T47D (cell line): ENCODE results near the gene AARS2.
A peak's percentile ranks its signal among the peaks of the same experiment; 100 is the strongest.

ENCODE experiments used
- DNase-seq, 2 experiments: peaks; one replicate each; pipeline versions ENCODE4 v3.0.0 to v3.0.0-alpha.2; 2011 to 2012; ENCODE audit warnings: low read depth in 1 of 2, low spot score in 1 of 2
- JUND ChIP-seq: IDR thresholded peaks from 2 replicates; pipeline ENCODE4 v1.6.1; 2012; ENCODE audit warnings: low read depth
- in situ Hi-C: cut with HindIII; loops from 2 replicates; pipeline ENCODE4 v1.10.0; 2016; ENCODE audit warnings: low sequenced_read_pairs, low pct_unique_long_range_greater_than_20kb

Gene AARS2

DNA sequence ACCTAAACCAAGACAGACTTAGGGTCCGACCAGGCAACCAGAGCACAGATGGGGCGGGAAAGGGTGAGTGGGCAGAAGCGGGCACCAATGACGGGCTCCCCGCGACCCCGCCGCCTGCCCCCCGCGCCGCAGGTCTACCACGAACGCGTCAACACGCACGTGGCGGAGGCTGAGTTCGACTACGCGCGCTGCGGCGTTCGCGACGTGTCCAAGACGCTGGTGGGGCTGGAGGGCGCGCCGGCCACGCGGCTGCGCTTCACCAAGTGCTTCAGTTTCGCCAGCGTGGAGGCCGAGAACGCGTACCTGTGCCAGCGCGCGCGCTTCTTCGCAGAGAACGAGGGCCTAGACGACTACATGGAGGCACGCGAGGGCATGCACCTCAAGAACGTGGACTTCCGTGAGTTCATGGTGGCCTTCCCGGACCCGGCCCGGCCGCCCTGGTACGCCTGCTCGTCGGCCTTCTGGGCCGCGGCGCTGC lies 37.8 kb downstream of the AARS2 start:
- no peak for TF ChIP-seq JUND
- in situ Hi-C loops = no loop called here
- no peak for DNase-seq

DNA sequence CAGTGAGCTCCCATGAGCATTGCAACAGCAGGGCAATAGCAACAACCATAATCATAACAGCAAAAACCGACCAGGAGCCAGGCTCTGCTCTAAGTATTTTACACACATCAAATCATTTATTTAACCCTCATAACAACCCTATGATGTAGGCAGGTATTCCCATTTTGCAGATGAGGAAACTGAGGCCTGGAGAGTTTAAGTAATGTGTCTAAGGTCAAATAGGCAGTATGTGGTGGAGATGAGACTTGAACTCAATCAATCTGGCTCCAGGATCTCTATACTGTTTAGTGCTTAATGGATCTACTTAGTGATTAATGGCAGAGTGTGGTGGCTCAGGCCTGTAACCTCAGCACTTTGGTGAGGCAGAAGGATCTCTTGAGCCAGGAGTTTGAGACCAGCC lies 39.5 kb downstream of the AARS2 start:
- DNase-seq = no peak
- in situ Hi-C loops = no loop called here
- no peak for TF ChIP-seq JUND

GRCh38 chr6:44272999-44273566 lies 40.1 kb downstream of the AARS2 start:
- TF ChIP-seq JUND = no peak
- in situ Hi-C loops = no loop called here
- DNase-seq = no peak

DNA sequence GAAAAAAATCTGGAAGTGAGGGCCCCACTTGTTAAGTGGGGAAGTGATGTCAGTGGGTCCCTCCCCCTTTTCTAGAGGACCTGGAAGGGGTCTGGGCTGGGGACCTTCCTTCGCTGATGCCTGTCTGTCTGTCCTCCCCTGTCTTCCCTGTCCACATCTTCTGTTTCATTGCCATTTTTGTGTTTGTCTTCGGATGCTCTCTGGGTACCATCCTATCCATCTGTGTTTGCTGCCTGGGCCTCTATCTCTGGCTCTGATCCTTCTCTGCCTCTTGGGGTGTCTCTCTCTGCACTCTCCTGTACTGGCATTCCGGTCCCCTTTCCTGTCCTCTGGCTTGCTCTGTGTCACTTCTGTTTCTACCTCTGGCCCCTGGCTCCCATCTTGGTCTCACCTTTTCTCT lies 40.6 kb downstream of the AARS2 start:
- TF ChIP-seq JUND = no peak
- in situ Hi-C loops = no loop called here
- DNase-seq = no peak

DNA sequence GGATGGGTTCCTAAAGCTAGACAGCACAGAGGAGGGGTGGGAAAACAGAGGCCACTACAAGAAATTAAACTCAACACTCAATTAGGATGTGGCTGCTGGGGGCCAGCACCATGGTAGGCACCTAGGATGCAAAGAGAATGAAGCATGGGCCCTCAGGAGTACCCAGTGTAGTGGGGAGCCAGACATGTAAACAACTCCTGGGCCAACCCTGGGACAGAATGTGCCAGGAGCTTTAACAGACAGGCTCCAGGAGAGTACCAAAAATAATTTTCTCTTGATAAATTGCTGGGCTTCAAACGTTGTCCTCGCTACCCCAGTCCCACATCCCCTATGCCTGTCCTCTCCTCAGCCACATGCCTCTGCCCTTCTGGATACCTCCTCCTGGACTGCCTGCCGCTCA lies 41.2 kb downstream of the AARS2 start:
- no peak for DNase-seq
- no peak for TF ChIP-seq JUND
- in situ Hi-C loops = no loop called here

DNA sequence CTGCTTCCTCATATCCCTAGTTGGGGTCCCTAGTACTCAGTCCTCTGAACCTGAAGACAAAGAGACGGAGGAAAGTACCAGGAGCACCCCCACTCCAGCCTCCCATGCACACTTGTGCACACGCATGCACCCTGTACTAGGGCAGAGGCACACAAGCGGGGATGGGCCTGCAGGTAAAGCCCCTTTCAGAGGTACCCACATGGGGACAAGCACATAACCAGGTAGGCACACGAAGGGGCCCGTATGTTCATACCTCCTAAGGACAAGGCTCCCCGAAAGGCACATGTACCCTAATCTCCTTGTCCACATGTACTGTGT lies 41.8 kb downstream of the AARS2 start:
- TF ChIP-seq JUND = no peak
- in situ Hi-C loops = no loop called here
- DNase-seq = no peak

GRCh38 chr6:44270526-44271405 lies 42.4 kb downstream of the AARS2 start:
- TF ChIP-seq JUND = no peak
- no peak for DNase-seq
- in situ Hi-C loops = no loop called here

GRCh38 chr6:44269921-44270525 lies 43.1 kb downstream of the AARS2 start, which contains the start of gene TMEM151B:
TMEM151B (plus strand) TSS chr6:44270450; CDS start chr6:44270743, 293 bp downstream.
- in situ Hi-C loops = no loop called here
- no peak for DNase-seq

DNA sequence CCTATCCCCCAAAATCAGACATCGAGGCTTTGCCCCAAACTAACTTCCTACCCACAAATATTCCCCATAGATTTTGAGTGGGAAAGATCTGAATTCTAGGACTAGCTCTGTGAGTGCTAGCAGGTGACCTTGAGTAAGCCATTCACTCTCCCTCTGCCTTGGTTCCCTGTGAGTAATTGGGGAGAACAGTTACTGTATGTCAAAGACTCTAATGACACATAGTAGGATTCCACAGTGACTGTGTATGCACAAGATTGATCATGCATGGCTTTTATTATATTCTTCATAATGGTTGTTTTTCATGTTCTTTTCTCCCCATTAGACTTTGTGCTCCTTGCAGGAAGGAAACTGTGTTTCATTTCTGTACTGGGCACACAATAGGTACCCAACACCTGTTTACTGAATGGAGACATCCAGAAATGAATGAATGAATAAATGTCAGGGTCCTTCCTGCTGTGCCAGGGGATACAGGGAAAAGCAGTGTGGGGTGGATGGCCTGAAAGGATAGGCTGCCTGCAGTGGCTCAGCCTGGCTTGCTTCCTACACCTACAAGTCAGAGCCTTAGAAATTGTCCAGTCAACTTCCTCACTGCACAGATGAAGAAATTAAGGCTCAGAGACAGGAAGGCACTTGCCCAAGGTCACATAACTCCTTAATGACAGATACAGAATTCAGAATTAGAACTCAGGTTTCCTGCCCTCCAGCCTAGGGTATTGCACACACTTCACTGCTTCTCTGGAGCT lies 43.8 kb downstream of the AARS2 start:
- no peak for TF ChIP-seq JUND
- DNase-seq = no peak
- in situ Hi-C loops = no loop called here

More at GRCh38 chr6:44269921-44270525, 43.1 kb downstream of the AARS2 start, which contains the start of gene TMEM151B:
- TF ChIP-seq JUND = no peak

GRCh38 chr6:44268095-44268628 lies 45.0 kb downstream of the AARS2 start:
- TF ChIP-seq JUND = no peak
- peak; percentile 70 to 71 for DNase-seq
- in situ Hi-C loops = no loop called here

DNA sequence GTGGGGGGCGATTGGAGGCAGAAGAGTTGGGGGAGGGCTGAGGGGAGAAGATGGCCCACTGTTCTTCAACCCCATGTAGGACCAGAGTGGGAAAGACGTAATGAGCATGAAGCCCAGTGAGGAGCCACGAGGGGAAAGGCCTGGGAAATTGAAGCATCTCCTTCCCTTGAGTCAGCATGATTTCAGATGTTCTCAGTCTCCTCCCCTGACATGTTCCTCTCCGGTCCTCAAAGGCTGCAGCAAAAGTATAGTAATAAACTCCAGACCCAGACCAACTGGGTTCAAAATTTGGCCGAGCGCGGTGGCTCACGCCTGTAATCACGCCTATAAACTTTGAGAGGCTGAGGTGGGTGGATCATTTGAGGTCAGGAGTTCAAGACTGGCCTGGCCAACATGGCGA lies 45.9 kb downstream of the AARS2 start:
- DNase-seq = no peak
- in situ Hi-C loops = no loop called here
- TF ChIP-seq JUND = no peak

DNA sequence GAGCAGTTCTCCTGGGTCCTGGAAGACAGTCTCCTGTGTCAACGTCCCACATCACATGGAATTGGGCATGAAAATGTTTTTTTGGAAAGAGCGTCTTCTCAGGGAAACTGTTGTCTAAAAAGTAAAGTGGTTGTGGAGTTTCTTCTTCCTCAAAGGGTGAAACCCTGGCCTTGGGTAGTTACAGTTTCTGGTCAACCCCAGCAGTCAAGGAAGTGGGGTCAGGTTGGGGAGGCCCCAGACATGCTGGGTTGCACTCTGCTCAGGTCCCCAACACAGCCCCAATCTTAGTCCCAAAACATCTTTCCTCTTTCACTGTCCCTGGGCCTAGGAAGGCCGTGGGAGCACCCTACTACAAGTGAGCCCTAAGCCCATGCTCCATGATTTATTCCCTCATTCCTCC lies 46.8 kb downstream of the AARS2 start:
- DNase-seq = no peak
- in situ Hi-C loops = no loop called here
- no peak for TF ChIP-seq JUND
